GM18505 (cell line): ENCODE measurements around the gene SPSB3.

ENCODE experiments used
- ATAC-seq: cut with Tn5 transposase; IDR thresholded peaks from one replicate; pipeline ENCODE4 v1.9.1; 2021; ENCODE audit not compliant: unreplicated experiment
- POLR2A ChIP-seq: IDR thresholded peaks from 4 replicates; pipeline ENCODE4 v1.6.1; 2011; ENCODE audit warnings: borderline replicate concordance; ENCODE audit not compliant: insufficient read depth, insufficient read length; ENCODE audit errors: extremely low read depth

Gene SPSB3

GRCh38 chr16:1779234-1779701 is 3.1 kb downstream of the SPSB3 start:
- no peak for TF ChIP-seq POLR2A

DNA sequence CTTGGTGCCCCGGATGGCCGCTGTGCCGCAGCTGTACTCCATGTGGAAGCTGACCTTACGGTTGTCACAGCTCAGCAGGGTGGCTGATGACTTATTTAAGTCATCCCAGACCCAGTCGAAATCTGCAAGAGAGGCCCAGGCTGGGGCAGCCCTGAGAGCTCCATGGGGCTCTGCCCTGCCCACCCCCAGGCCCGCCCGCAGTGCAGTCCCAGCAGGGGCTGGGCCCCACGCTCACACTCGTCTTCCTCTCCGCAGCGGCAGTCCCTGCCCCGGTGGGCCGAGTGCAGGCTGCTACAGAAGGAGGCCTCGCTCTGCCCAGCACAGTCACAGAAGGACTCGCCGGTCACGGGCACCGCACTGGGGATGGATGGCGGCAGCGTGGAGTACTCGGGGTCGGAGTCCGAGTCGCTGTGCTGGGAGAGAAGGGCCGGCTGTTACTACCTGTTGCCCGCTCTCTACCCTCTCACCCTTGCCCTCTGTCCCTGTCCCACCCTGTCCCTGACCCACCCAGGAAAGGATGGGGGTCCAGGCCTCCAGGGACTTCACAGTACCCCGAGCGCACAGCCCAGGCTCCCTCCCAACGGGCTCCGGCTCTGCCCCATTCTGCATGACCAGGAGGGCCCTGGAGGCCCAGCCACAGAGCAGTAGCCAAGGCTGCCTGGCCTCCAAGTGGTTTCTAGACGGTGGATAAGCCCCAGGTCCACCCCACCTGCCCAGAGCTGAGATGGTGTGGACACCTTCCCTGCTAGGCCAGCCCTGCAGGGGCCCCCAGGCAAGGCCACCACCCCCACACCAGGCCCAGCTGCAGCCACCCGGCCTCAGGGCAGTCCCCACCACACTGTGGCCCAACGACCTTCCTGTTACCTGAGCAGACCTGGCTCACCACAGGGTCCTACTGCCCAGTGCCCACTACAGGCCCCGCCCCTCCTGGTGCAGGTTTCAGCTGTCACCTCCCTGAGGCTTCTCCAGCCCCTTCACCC is 3.9 kb downstream of the SPSB3 start:
- TF ChIP-seq POLR2A: no peak
- no peak for ATAC-seq

More at GRCh38 chr16:1779234-1779701, 3.1 kb downstream of the SPSB3 start:
- no peak for ATAC-seq

DNA sequence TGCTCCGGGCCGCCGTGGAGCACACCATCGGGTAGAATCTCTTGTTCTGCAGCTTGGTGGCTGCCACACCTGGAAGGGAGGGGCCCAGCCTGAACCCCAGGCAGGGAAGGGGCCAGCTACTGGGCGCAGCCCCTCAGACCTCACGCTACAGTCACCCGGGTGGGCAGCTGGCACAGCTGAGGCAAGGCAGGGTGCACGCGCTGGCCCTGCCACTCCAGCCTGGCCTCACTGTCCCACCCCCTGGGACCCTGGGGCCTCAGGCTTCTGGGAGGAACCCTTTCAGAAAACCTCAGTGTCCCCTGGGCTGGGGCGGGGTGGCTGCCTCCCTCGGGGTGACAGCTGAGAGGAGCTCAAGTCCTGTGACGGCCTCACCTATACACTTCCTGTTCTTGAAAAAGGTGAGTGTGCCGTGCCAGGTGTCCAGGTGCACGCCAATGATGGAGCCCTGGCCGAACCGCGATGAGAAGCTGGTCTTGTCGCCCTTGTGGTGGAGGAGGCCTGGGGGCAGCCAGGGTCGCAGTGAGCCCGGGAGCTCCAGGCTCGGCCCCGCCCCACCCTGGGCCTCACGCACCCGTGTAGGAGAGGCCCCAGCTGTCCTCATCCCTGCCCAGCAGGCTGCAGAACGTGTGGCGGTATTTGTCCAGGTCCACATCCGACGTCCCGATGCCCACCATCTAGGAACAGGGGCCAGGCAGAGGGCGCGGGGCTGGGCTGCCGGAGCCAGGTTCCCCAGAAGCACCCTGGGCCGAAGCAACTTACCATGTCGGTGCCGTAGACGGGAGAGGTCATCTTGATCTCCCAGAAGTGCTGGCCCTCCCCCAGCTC is 4.8 kb downstream of the SPSB3 start:
- ATAC-seq: no peak
- no peak for TF ChIP-seq POLR2A

GRCh38 chr16:1776991-1777374 is 5.4 kb downstream of the SPSB3 start:
- no peak for TF ChIP-seq POLR2A
- no peak for ATAC-seq

GRCh38 chr16:1776672-1776955 is 5.8 kb downstream of the SPSB3 start:
- no peak for ATAC-seq

DNA sequence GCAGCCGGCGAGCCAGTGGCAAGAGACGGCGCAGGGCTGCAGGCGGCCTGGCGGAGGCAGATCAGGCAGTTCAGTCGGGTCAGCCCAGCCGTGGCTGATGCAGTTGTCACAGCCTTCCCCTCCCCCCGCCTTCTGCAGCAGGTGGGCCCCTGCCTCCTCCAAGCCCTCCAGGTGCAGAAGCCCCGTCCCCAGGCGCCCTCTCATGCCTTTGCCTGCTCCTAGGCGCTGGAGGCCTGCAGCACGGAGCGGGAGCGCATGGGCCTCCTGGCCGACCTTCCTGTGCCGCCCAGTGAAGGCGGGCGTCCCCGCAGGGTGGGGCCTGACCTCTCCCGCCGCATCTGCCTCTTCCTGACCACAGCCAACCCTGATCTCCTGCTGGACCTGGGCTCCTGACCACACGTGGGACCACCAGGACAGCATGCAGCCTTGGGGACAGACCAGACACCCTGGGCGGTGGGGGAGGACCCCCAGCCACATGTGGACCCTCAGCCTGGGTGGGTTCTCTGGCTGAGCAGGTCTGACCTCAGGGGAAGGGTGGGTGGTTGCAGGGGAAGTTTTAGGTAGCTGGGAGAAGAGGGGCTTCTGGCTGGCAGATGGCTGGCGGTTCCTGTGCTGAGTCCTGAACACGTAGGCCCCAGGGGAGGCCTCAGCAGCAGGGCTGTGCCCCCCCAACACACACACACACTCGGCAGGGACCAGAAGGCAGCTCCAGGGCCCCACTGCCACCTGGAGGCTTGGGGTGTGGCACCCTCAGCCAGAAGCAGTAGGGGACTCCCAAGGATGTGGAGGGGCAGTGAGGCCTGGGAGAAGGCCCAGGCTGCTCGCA is 6.3 kb downstream of the SPSB3 start:
- ATAC-seq: no peak

More at GRCh38 chr16:1776672-1776955, 5.8 kb downstream of the SPSB3 start:
- TF ChIP-seq POLR2A: no peak

DNA sequence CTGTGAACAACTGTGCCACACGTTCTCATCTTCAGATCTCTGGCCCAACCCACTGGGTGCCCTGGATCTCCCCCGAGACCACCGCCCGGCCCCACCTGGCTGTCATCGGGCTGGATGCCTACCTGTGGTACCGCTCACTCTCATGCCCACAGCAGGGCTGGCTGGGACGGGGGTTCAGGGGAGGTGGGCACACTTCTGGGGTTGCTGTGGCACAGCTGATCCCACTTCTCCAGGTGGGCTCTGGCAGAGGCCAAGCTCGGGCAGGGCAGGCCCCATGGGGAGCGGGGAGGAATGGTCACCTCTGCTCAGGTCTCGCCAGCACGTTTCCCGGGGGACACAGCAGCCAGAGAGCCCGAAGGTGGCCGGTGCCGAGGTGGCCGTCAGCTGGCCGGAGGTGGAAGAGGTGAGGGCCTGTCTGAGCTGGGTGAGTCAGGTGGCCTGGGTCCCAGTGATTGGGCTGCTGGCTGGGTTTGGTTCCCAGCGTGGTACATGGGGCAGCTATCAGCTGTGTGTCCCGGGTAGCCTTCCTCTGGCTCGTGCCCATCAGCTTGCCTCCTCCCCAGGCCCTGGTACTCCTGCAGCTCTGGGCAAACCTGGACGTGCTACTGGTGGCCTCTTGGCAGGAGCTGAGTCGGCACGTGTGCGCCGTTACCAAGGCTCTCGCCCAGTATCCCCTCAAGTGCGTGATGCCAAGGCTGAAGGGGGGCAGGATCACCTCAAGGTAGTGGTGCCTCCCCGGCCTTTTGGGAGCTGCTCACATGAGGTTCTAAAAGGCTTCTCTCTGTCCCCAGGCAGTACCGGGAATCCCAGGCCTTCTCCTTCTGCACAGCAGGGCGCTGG is 7.1 kb downstream of the SPSB3 start:
- TF ChIP-seq POLR2A: no peak
- no peak for ATAC-seq

More for the DNA sequence above, 6.3 kb downstream of the SPSB3 start:
- no peak for TF ChIP-seq POLR2A

- ATAC-seq: no peak
- no peak for TF ChIP-seq POLR2A
These were observed 8.0 kb downstream of the SPSB3 start for GRCh38 chr16:1774448-1774780.

- no peak for TF ChIP-seq POLR2A
- no peak for ATAC-seq
These were observed 8.5 kb downstream of the SPSB3 start for GRCh38 chr16:1773703-1774447.

- ATAC-seq: peak; percentile 40
- peak; percentile 88 for TF ChIP-seq POLR2A
These were observed 9.3 kb downstream of the SPSB3 start, which contains the start of gene MRPS34 for GRCh38 chr16:1772908-1773702. TSS of gene MRPS34 (minus strand) at chr16:1773134. CDS start at chr16:1773119, 15 bp downstream.
